Transverse colon (tissue), 3 donors: ENCODE results near the gene CCDC185.

Experiments
- CTCF ChIP-seq, 5 experiments: fragments of 200-600 bp in 3 of 5; fragments of 450-650 bp in 2 of 5; sonication (generic) in 3 of 5; IDR thresholded peaks; 1 replicate in 2 of 5; 2 replicates in 3 of 5; pipeline ENCODE4 v1.5.1; 2016 to 2017; ENCODE audit warnings: antibody characterized with exemption in 5 of 5, inconsistent platforms in 3 of 5, mild to moderate bottlenecking in 2 of 5, moderate library complexity in 1 of 5
- EP300 ChIP-seq: sonication (generic); formaldehyde crosslinking; IDR thresholded peaks from one replicate; pipeline ENCODE4 v1.6.1; 2017; ENCODE audit warnings: antibody characterized with exemption, low read depth
- POLR2A ChIP-seq: fragments of 450-650 bp; IDR thresholded peaks from one replicate; pipeline ENCODE4 v1.6.1; 2016; ENCODE audit warnings: antibody characterized with exemption, mild to moderate bottlenecking, moderate library complexity

- TF ChIP-seq CTCF (IDR thresholded peaks at IDR 0.05), result no peak
- no peak for TF ChIP-seq EP300
- TF ChIP-seq POLR2A, result no peak
Measured at GRCh38 chr1:223411309-223411708, 18.1 kb downstream of the CCDC185 start.
